H9 (cell line): Measurements from ENCODE around the gene ITPKA. TPM values are rescaled to one million over a fixed set of nuclear protein-coding genes. Genes with fewer than 3 reads are reported as not detected.

ENCODE experiments used
- DNase-seq: peaks from one replicate; pipeline ENCODE4 v3.0.0-alpha.2; 2017
- H2AFZ ChIP-seq: one replicate; pipeline ENCODE4 v1.6.1; 2013; ENCODE audit warnings: mild to moderate bottlenecking, low read length, control low read depth, moderate library complexity
- H2AK5ac ChIP-seq: 2 replicates; pipeline ENCODE4 v1.6.1; 2013; ENCODE audit warnings: low read length, control low read depth, mixed read lengths; ENCODE audit not compliant: insufficient read length
- H2BK120ac ChIP-seq: one replicate; pipeline ENCODE4 v1.6.1; 2013; ENCODE audit warnings: low read depth, mild to moderate bottlenecking, low read length, control low read depth, inconsistent platforms; ENCODE audit not compliant: poor library complexity, severe bottlenecking
- H2BK12ac ChIP-seq: 2 replicates; pipeline ENCODE4 v1.6.1; 2013; ENCODE audit warnings: low read length, control low read depth, mixed read lengths, low read depth; ENCODE audit not compliant: insufficient read length
- H2BK15ac ChIP-seq: 2 replicates; pipeline ENCODE4 v1.6.1; 2013; ENCODE audit warnings: low read depth, low read length, control low read depth
- H2BK20ac ChIP-seq: one replicate; pipeline ENCODE4 v1.6.1; 2013; ENCODE audit warnings: low read depth, mild to moderate bottlenecking, low read length, control low read depth, inconsistent platforms; ENCODE audit not compliant: poor library complexity, severe bottlenecking
- H2BK5ac ChIP-seq: 2 replicates; pipeline ENCODE4 v1.6.1; 2013; ENCODE audit warnings: low read length, control low read depth, mixed read lengths; ENCODE audit not compliant: insufficient read length
- H3K14ac ChIP-seq: 2 replicates; pipeline ENCODE4 v1.6.1; 2013; ENCODE audit warnings: low read length, control low read depth; ENCODE audit not compliant: insufficient read depth
- H3K18ac ChIP-seq: 2 replicates; pipeline ENCODE4 v1.6.1; 2013; ENCODE audit warnings: low read depth, mild to moderate bottlenecking, mixed read lengths, low read length, control low read depth; ENCODE audit not compliant: insufficient read length
- H3K23ac ChIP-seq: 2 replicates; pipeline ENCODE4 v1.6.1; 2013; ENCODE audit warnings: low read length, control low read depth, mixed read lengths, low read depth; ENCODE audit not compliant: insufficient read length
- H3K23me2 ChIP-seq: 2 replicates; pipeline ENCODE4 v1.6.1; 2013; ENCODE audit warnings: low read depth, mild to moderate bottlenecking, mixed read lengths, low read length, control low read depth; ENCODE audit not compliant: insufficient read length, poor library complexity, severe bottlenecking
- H3K27ac ChIP-seq: 2 replicates; pipeline ENCODE4 v1.5.1; 2013; ENCODE audit warnings: low read length, control low read depth, mixed read lengths, low read depth; ENCODE audit not compliant: insufficient read length
- H3K27me3 ChIP-seq: 2 replicates; pipeline ENCODE4 v1.6.1; 2013; ENCODE audit warnings: low read length, control low read depth, inconsistent platforms; ENCODE audit not compliant: insufficient read depth
- H3K4ac ChIP-seq: 2 replicates; pipeline ENCODE4 v1.6.1; 2013; ENCODE audit warnings: low read depth, mild to moderate bottlenecking, control low read depth, inconsistent platforms, low read length, moderate library complexity
- H3K4me1 ChIP-seq: 2 replicates; pipeline ENCODE4 v1.6.1; 2013; ENCODE audit warnings: low read length, control low read depth, inconsistent platforms; ENCODE audit not compliant: insufficient read depth
- H3K4me2 ChIP-seq: 2 replicates; pipeline ENCODE4 v1.6.1; 2013; ENCODE audit warnings: low read length, control low read depth, mixed read lengths; ENCODE audit not compliant: insufficient read length, insufficient read depth
- H3K56ac ChIP-seq: 2 replicates; pipeline ENCODE4 v1.6.1; 2013; ENCODE audit warnings: low read depth, mild to moderate bottlenecking, mixed read lengths, low read length, control low read depth; ENCODE audit not compliant: insufficient read length
- H3K79me1 ChIP-seq: 2 replicates; pipeline ENCODE4 v1.6.1; 2013; ENCODE audit warnings: low read depth, mild to moderate bottlenecking, moderate library complexity, low read length, control low read depth, inconsistent platforms; ENCODE audit not compliant: insufficient read depth, poor library complexity, severe bottlenecking
- H3K79me2 ChIP-seq: 2 replicates; pipeline ENCODE4 v1.6.1; 2013; ENCODE audit warnings: low read length, control low read depth, inconsistent platforms; ENCODE audit not compliant: insufficient read depth
- H3K9ac ChIP-seq: 2 replicates; pipeline ENCODE4 v1.6.1; 2013; ENCODE audit warnings: low read length, control low read depth, mixed read lengths; ENCODE audit not compliant: insufficient read length; ENCODE audit errors: extremely low read depth
- H3K9me3 ChIP-seq: one replicate; pipeline ENCODE4 v1.6.1; 2013; ENCODE audit warnings: low read depth, low read length, inconsistent platforms; ENCODE audit not compliant: control insufficient read depth
- H3T11ph ChIP-seq: one replicate; pipeline ENCODE4 v1.6.1; 2013; ENCODE audit warnings: mild to moderate bottlenecking, low read length, control low read depth, inconsistent platforms
- H4K20me1 ChIP-seq: one replicate; pipeline ENCODE4 v1.6.1; 2013; ENCODE audit not compliant: control insufficient read depth, insufficient read length, insufficient read depth
- H4K5ac ChIP-seq: 2 replicates; pipeline ENCODE4 v1.6.1; 2013; ENCODE audit warnings: low read depth, mild to moderate bottlenecking, mixed read lengths, low read length, control low read depth; ENCODE audit not compliant: insufficient read length
- H4K8ac ChIP-seq: replicated peaks from 2 replicates; pipeline ENCODE4 v1.6.1; 2013; ENCODE audit warnings: low read length, control low read depth, mixed read lengths, low read depth; ENCODE audit not compliant: insufficient read length
- H4K91ac ChIP-seq: 2 replicates; pipeline ENCODE4 v1.6.1; 2013; ENCODE audit warnings: low read depth, mild to moderate bottlenecking, moderate library complexity, mixed read lengths, low read length, control low read depth; ENCODE audit not compliant: insufficient read length
- H3K27ac Mint-ChIP-seq, 3 experiments: 2 replicates in 2 of 3; 3 replicates in 1 of 3; pipeline ENCODE4 v1.8.0; 2020 to 2021; ENCODE audit warnings: mixed read lengths in 3 of 3, mild to moderate bottlenecking in 1 of 3, moderate library complexity in 1 of 3
- H3K27me3 Mint-ChIP-seq: 2 replicates; pipeline ENCODE4 v1.8.0; 2021; ENCODE audit warnings: low read depth, mild to moderate bottlenecking, moderate library complexity, mixed read lengths
- H3K36me3 Mint-ChIP-seq, 3 experiments: 2 replicates in 2 of 3; 3 replicates in 1 of 3; pipeline ENCODE4 v1.8.0; 2020 to 2021; ENCODE audit warnings: low read depth in 3 of 3, mixed read lengths in 3 of 3; ENCODE audit not compliant: insufficient read depth in 1 of 3
- H3K4me1 Mint-ChIP-seq, 2 experiments: 2 replicates each; pipeline ENCODE4 v1.8.0; 2020; ENCODE audit warnings: mixed read lengths in 2 of 2
- H3K4me3 Mint-ChIP-seq, 2 experiments: 2 replicates in 1 of 2; 3 replicates in 1 of 2; pipeline ENCODE4 v1.8.0; 2020 to 2021; ENCODE audit warnings: mild to moderate bottlenecking in 2 of 2, mixed read lengths in 2 of 2, moderate library complexity in 1 of 2
- H3K9me3 Mint-ChIP-seq, 2 experiments: 2 replicates in 1 of 2; 3 replicates in 1 of 2; pipeline ENCODE4 v1.8.0; 2020; ENCODE audit warnings: mild to moderate bottlenecking in 2 of 2, mixed read lengths in 2 of 2, moderate library complexity in 1 of 2
- CTCF ChIP-seq: fragments of 200-600 bp; sonication (generic); conservative IDR thresholded peaks from 3 replicates; pipeline ENCODE4 v1.8.0; 2021; ENCODE audit warnings: antibody characterized with exemption, mild to moderate bottlenecking
- WGBS: extraction: QIAGEN DNeasy Blood & Tissue Kit; methylation state at CpG from one replicate; pipeline ENCODE4 v1.1.7; 2013; ENCODE audit warnings: missing lambda C conversion rate, low lambda C conversion rate, mixed read lengths; ENCODE audit not compliant: insufficient read length; ENCODE audit errors: extremely low coverage; 5-methylcytosine and 5-hydroxymethylcytosine counted together
- total RNA-seq: library from RNA; stranded (reverse); gene quantifications from 2 replicates; pipeline ENCODE4 v1.2.1, GENCODE V29; 2021

The ITPKA gene
- total RNA-seq, 1 experiment from 2014 or later, result 0.77 TPM

DNA sequence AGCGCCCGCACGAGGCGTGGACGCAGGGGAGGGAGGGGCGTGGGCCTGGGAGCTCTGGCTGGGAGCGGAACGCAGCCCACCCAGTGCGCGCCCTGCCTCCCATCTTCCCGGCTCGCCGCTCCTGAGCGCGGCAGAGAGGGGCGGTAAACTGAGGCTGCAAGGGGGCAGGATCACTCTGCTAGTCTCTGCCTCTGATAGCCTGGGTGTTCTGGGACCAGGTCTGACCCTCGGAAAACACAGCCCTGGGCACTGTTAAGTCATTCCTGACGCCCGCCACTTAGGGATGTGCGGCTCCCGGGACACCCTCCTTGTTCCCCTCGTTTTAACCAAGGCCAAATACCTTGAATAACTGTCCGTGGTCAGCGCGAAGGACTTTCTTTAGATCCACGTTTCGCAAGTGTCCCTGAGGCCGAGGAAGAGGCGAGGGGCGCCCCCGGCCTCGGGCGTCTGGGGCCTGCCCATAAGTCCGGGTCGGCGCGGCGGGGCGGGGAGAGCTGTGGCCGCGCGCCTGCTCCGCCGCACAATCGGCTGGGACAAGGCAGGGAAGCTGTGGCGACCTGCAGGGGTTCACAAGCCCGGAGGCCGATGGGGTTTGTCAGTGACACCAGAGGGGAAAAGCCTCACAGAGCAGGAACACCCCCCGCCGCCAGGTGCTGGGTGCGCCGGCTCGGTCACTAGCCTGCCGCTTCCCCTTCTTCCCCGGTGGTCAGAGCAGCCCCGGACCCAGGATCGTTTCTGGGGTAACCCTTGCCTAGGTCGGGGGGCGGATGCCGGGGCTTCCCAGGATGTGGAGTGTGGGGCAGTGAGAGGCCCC lies 1.5 kb downstream of the ITPKA start:
- H3K27ac Mint-ChIP-seq, result no peak overlapping the region
- no peak overlapping the region for H4K91ac ChIP-seq
- H3K36me3 Mint-ChIP-seq, result no peaks in the 10 kb centered on the region; a peak in 1 of 7 replicates
- peak overlapping the region; percentile 41 to 74 for H3K4me3 Mint-ChIP-seq
- peaks cover 8 to 18% of the 10 kb centered on the region in 2 experiments for H3K4me1 Mint-ChIP-seq
- no peak overlapping the region for H3K56ac ChIP-seq
- H3K27me3 Mint-ChIP-seq, result peaks cover 93% of the 10 kb centered on the region
- H3K23ac ChIP-seq, result no peak overlapping the region
- no peak overlapping the region for H3K27ac ChIP-seq
- no peaks in the 10 kb centered on the region for H3K79me1 ChIP-seq
- no peak overlapping the region for H3K14ac ChIP-seq
- no peak overlapping the region for H3K9ac ChIP-seq
- no peaks in the 10 kb centered on the region; a peak in 2 of 5 replicates for H3K9me3 Mint-ChIP-seq
- DNase-seq, result peak; percentile 63
- H3K9me3 ChIP-seq, result no peaks in the 10 kb centered on the region
- H2BK5ac ChIP-seq, result no peak overlapping the region
- H3K23me2 ChIP-seq, result peaks cover 25% of the 10 kb centered on the region
- no peaks in the 10 kb centered on the region for H3K4me1 ChIP-seq
- H2BK20ac ChIP-seq, result no peak overlapping the region
- peak overlapping the region; percentile 50 for H3K4me2 ChIP-seq
- TF ChIP-seq CTCF, result no peak
- no peak overlapping the region for H2BK15ac ChIP-seq
- H3K27me3 ChIP-seq, result peaks cover 75% of the 10 kb centered on the region
- no peaks in the 10 kb centered on the region for H4K20me1 ChIP-seq
- H3K18ac ChIP-seq, result no peak overlapping the region
- no peak overlapping the region for H3K4ac ChIP-seq
- no peak overlapping the region for H2AFZ ChIP-seq
- no peak overlapping the region for H4K8ac ChIP-seq
- no peak overlapping the region for H2AK5ac ChIP-seq
- no peaks in the 10 kb centered on the region for H3K79me2 ChIP-seq
- WGBS, result no CpG with 5 or more reads among the region's 60 CpGs
- H4K5ac ChIP-seq, result no peak overlapping the region
- H2BK12ac ChIP-seq, result no peak overlapping the region
- H3T11ph ChIP-seq, result no peak overlapping the region
- H2BK120ac ChIP-seq, result no peak overlapping the region
